H1 (cell line): ENCODE data around the gene SLFN12L. TPM values are rescaled to one million over a fixed set of nuclear protein-coding genes. Genes with fewer than 3 reads are reported as not detected.

Experiments
- CTCF ChIA-PET: fragments of 300-600 bp; sonication (Branson Sonifier 250); formaldehyde crosslinking; loops from one replicate; lab custom pipeline; 2021; ENCODE audit not compliant: partially characterized antibody; lab: Charles Lee
- POLR2A ChIA-PET: fragments of 300-600 bp; sonication (Branson Sonifier 250); formaldehyde crosslinking; loops from one replicate; lab custom pipeline; 2021; ENCODE audit warnings: inconsistent platforms; ENCODE audit not compliant: partially characterized antibody; lab: Charles Lee
- DNase-seq, 2 experiments: peaks; one replicate each; pipeline versions ENCODE4 v3.0.0 to v3.0.0-alpha.2; 2010 to 2022; ENCODE audit warnings: low spot score in 2 of 2, low read depth in 1 of 2, mixed read lengths in 1 of 2
- FAIRE-seq: peaks from 2 replicates; lab custom pipeline; 2011; peaks lifted over from hg19 to GRCh38; lab: Jason Lieb, UNC
- H2AFZ ChIP-seq: 2 replicates; pipeline ENCODE4 v1.8.1; 2012; ENCODE audit warnings: low read length, inconsistent platforms
- H2AK5ac ChIP-seq: 2 replicates; pipeline ENCODE4 v1.6.1; 2013; ENCODE audit warnings: low read depth, low read length
- H2BK120ac ChIP-seq: replicated peaks from 2 replicates; pipeline ENCODE3; 2013; ENCODE audit warnings: low read depth, low read length, inconsistent platforms
- H2BK12ac ChIP-seq: 2 replicates; pipeline ENCODE4 v1.6.1; 2013; ENCODE audit warnings: low read depth, low read length
- H2BK15ac ChIP-seq: 2 replicates; pipeline ENCODE4 v1.6.1; 2013; ENCODE audit warnings: low read length
- H2BK20ac ChIP-seq: 2 replicates; pipeline ENCODE4 v1.6.1; 2013; ENCODE audit warnings: low read length
- H2BK5ac ChIP-seq: 2 replicates; pipeline ENCODE4 v1.6.1; 2013; ENCODE audit warnings: low read depth, low read length
- H3K14ac ChIP-seq: 2 replicates; pipeline ENCODE4 v1.6.1; 2013; ENCODE audit warnings: inconsistent platforms; ENCODE audit not compliant: insufficient read length
- H3K18ac ChIP-seq: 2 replicates; pipeline ENCODE4 v1.6.1; 2013; ENCODE audit warnings: low read length; ENCODE audit errors: extremely low read depth
- H3K23ac ChIP-seq: 2 replicates; pipeline ENCODE4 v1.6.1; 2013; ENCODE audit warnings: inconsistent platforms; ENCODE audit not compliant: insufficient read length
- H3K23me2 ChIP-seq: 2 replicates; pipeline ENCODE4 v1.6.1; 2013; ENCODE audit warnings: low read depth, low read length
- H3K27ac ChIP-seq: 2 replicates; pipeline ENCODE4 v1.6.1; 2011; ENCODE audit warnings: low read depth, low read length, inconsistent platforms
- H3K27me3 ChIP-seq, 4 experiments: replicated peaks in 1 of 4; 1 replicate in 1 of 4; 2 replicates in 3 of 4; pipeline versions ENCODE4 v1.6.1 to v1.8.1; 2011 to 2013; ENCODE audit warnings: low read length in 3 of 4, mild to moderate bottlenecking in 3 of 4, inconsistent platforms in 2 of 4, mixed read lengths in 2 of 4, moderate library complexity in 1 of 4; ENCODE audit not compliant: control insufficient read depth in 3 of 4, insufficient read depth in 3 of 4; ENCODE audit errors: extremely low read depth in 1 of 4
- H3K36me3 ChIP-seq, 4 experiments: 2 replicates each; pipeline versions ENCODE4 v1.6.1 to v1.8.1; 2011 to 2013; ENCODE audit warnings: mild to moderate bottlenecking in 4 of 4, low read length in 3 of 4, moderate library complexity in 2 of 4, control low read depth in 1 of 4, inconsistent platforms in 1 of 4; ENCODE audit not compliant: insufficient read depth in 4 of 4, control insufficient read depth in 2 of 4
- H3K4ac ChIP-seq: replicated peaks from 2 replicates; pipeline ENCODE3; 2013; ENCODE audit warnings: low read length, low read depth, mixed read lengths, inconsistent platforms; ENCODE audit not compliant: insufficient read length
- H3K4me1 ChIP-seq, 4 experiments: replicated peaks in 1 of 4; 1 replicate in 1 of 4; 2 replicates in 3 of 4; pipeline versions ENCODE4 v1.6.1 to v1.8.1; 2011 to 2013; ENCODE audit warnings: low read length in 3 of 4, inconsistent platforms in 2 of 4, mixed read lengths in 1 of 4; ENCODE audit not compliant: insufficient read depth in 4 of 4, control insufficient read depth in 3 of 4
- H3K4me2 ChIP-seq, 2 experiments: 2 replicates each; pipeline versions ENCODE4 v1.6.1 to v1.8.1; 2011 to 2013; ENCODE audit warnings: low read depth in 2 of 2, low read length in 2 of 2, control low read depth in 1 of 2, inconsistent platforms in 1 of 2, mild to moderate bottlenecking in 1 of 2; ENCODE audit not compliant: insufficient read depth in 1 of 2
- H3K4me3 ChIP-seq, 4 experiments: fragments of 200-600, 300-600 bp in 1 of 4; sonication (generic), shearing (Covaris generic), sonication (Bioruptor Twin) in 1 of 4; 2 replicates each; pipeline versions ENCODE4 v1.5.1 to v1.8.1; 2011 to 2016; ENCODE audit warnings: low read length in 4 of 4, low read depth in 3 of 4, control low read depth in 2 of 4, inconsistent platforms in 2 of 4, mild to moderate bottlenecking in 2 of 4, mixed read lengths in 1 of 4, moderate library complexity in 1 of 4; ENCODE audit not compliant: insufficient read depth in 2 of 4; ENCODE audit errors: extremely low read depth in 1 of 4
- H3K56ac ChIP-seq: replicated peaks from 2 replicates; pipeline ENCODE3; 2013; ENCODE audit warnings: low read depth, mild to moderate bottlenecking, mixed read lengths, low read length, inconsistent platforms; ENCODE audit not compliant: insufficient read length
- H3K79me1 ChIP-seq: 2 replicates; pipeline ENCODE4 v1.6.1; 2013; ENCODE audit warnings: low read depth, low read length, control low read depth
- H3K79me2 ChIP-seq, 2 experiments: 2 replicates each; pipeline versions ENCODE4 v1.6.1 to v1.8.1; 2012 to 2013; ENCODE audit warnings: low read length in 2 of 2, mild to moderate bottlenecking in 2 of 2, inconsistent platforms in 1 of 2; ENCODE audit not compliant: insufficient read depth in 2 of 2, control insufficient read depth in 1 of 2
- H3K9ac ChIP-seq, 4 experiments: replicated peaks in 1 of 4; 1 replicate in 1 of 4; 2 replicates in 3 of 4; pipeline versions ENCODE4 v1.6.1 to v1.8.1; 2011 to 2013; ENCODE audit warnings: low read depth in 3 of 4, low read length in 3 of 4, control low read depth in 2 of 4, mild to moderate bottlenecking in 2 of 4, moderate library complexity in 2 of 4, inconsistent platforms in 1 of 4; ENCODE audit errors: extremely low read depth in 1 of 4
- H3K9me3 ChIP-seq, 2 experiments: 2 replicates each; pipeline versions ENCODE4 v1.6.1 to v1.8.1; 2012 to 2013; ENCODE audit warnings: mild to moderate bottlenecking in 2 of 2, moderate library complexity in 2 of 2, control low read depth in 1 of 2, inconsistent platforms in 1 of 2, low read depth in 1 of 2, low read length in 1 of 2, mixed read lengths in 1 of 2; ENCODE audit not compliant: insufficient read depth in 2 of 2
- H4K20me1 ChIP-seq, 2 experiments: replicated peaks in 1 of 2; 2 replicates each; pipeline versions ENCODE3 to v1.8.1; 2011 to 2013; ENCODE audit warnings: inconsistent platforms in 2 of 2, low read length in 2 of 2, mild to moderate bottlenecking in 1 of 2; ENCODE audit not compliant: insufficient read depth in 2 of 2, control insufficient read depth in 1 of 2
- H4K5ac ChIP-seq: 2 replicates; pipeline ENCODE4 v1.6.1; 2013; ENCODE audit warnings: low read length, low read depth, mixed read lengths, inconsistent platforms; ENCODE audit not compliant: insufficient read length
- H4K8ac ChIP-seq: 2 replicates; pipeline ENCODE4 v1.8.0; 2013; ENCODE audit warnings: mild to moderate bottlenecking, moderate library complexity, low read length, inconsistent platforms; ENCODE audit not compliant: insufficient read depth; ENCODE audit errors: extremely low read depth
- H4K91ac ChIP-seq: replicated peaks from 2 replicates; pipeline ENCODE3; 2013; ENCODE audit warnings: low read length, mixed read lengths, inconsistent platforms; ENCODE audit not compliant: insufficient read length
- EGR1 ChIP-seq: IDR thresholded peaks from 2 replicates; pipeline ENCODE4 v1.6.1; 2011; ENCODE audit warnings: low read depth, low read length, borderline replicate concordance
- EZH2 ChIP-seq: fragments of 200-600 bp; sonication (generic); IDR thresholded peaks from 2 replicates; pipeline ENCODE4 v1.7.1; 2012; ENCODE audit warnings: low read depth, mild to moderate bottlenecking, moderate library complexity, low read length, inconsistent platforms; ENCODE audit not compliant: severe bottlenecking
- RNF2 ChIP-seq: fragments of 200-900, 300-1000 bp; sonication (generic); IDR thresholded peaks from 2 replicates; pipeline ENCODE4 v1.7.1; 2016; ENCODE audit warnings: borderline replicate concordance, low read depth, mild to moderate bottlenecking, antibody characterized with exemption, low read length; ENCODE audit not compliant: poor library complexity, severe bottlenecking; ENCODE audit errors: missing control alignments
- SUZ12 ChIP-seq: fragments of 200-600 bp; sonication (generic); IDR thresholded peaks from 2 replicates; pipeline ENCODE4 v1.6.1; 2012; ENCODE audit warnings: mild to moderate bottlenecking, inconsistent platforms, low read length, moderate library complexity, mixed read lengths
- TAF1 ChIP-seq: IDR thresholded peaks from 2 replicates; pipeline ENCODE4 v1.6.1; 2011; ENCODE audit warnings: mild to moderate bottlenecking, low read depth, low read length
- WGBS, 2 experiments: shearing (Covaris generic) in 1 of 2; methylation state at CpG; one replicate each; pipeline versions ENCODE4 v1.1.6 to v1.1.7; 2013 to 2015; ENCODE audit warnings: low lambda C conversion rate in 2 of 2, mixed read lengths in 2 of 2, inconsistent platforms in 1 of 2, low coverage in 1 of 2, missing lambda C conversion rate in 1 of 2; ENCODE audit not compliant: insufficient replicate concordance in 2 of 2, insufficient coverage in 1 of 2, insufficient read length in 1 of 2; ENCODE audit errors: extremely low coverage in 1 of 2, missing lambda C conversion rate in 1 of 2; 5-methylcytosine and 5-hydroxymethylcytosine counted together
- polyA plus RNA-seq, 7 experiments: library from polyadenylated mRNA; depleted of rRNA in 3 of 7; stranded (reverse) in 5 of 7; unstranded in 2 of 7; fragments of >200 nt in 5 of 7; fragments of 200-250 nt in 2 of 7; gene quantifications; 1 replicate in 5 of 7; 2 replicates in 1 of 7; 4 replicates in 1 of 7; pipeline versions ENCODE4 v1.2.1 to v1.2.3, GENCODE V29; 2011 to 2013; ENCODE audit warnings: missing spikeins in 2 of 7, mixed read lengths in 2 of 7
- total RNA-seq: library from RNA; stranded (reverse); fragmentation: NEBNext Ultra II Directional; extraction: Animal tissue kit (Norgen Biotek cat#: 25700); gene quantifications from 2 replicates; pipeline ENCODE4 v1.2.1, GENCODE V29; 2021

SLFN12L gene
- total and polyA plus RNA-seq, 2 of the 8 experiments (the other 6 are each of a cell fraction or from before 2014, with no cell fraction given) = not detected

DNA sequence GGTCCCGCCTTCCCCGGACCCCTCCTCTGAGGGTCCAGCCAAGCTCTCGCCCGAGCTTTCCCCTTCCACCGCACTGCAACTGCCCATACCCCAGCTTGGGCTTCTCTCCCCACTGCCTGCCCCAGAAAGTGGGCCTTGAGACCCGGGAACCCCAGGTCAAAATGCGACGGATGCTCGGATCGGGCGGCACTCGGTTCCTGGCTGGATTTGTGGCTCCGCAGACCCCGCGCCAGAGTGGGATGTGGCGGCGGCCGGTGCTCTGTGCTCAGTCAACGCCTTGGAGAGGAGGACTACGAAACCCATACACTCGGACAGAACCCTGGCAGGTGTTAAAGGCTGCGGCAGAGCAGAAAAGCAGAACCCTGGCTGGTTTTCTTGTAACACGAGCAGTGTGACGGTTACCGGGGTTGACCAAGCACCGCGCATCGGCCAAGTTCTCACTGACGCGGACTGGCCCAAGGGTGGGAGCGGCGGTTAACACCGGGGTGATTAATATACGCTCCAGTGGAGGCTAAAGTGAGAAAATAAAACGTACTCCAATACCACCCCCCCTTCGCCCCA is 88.0 kb downstream of the SLFN12L start:
- Histone ChIP-seq H4K8ac (peak overlapping the region; percentile 84; the same call in 1 of the 2 replicates), H2BK120ac (no peak overlapping the region), H4K5ac (no peak overlapping the region), H3K23me2 (peaks cover 4% of the 10 kb centered on the region; the same call in 1 of the 2 replicates), H3K27me3 (peaks cover 7 to 63% (median 41%) of the 10 kb centered on the region in 4 experiments), H3K36me3 (peaks cover 0 to 4% (median 0%) of the 10 kb centered on the region in 4 experiments; a peak in 1 of 8 replicates), H3K14ac (no peak overlapping the region), H2BK15ac (no peak overlapping the region; the same call in 1 of the 2 replicates), H2AFZ (peak overlapping the region; percentile 1; the same call in 1 of the 2 replicates), H3K79me2 (no peaks in the 10 kb centered on the region), H2AK5ac (no peak overlapping the region), H2BK5ac (no peak overlapping the region), H3K79me1 (no peaks in the 10 kb centered on the region), H3K23ac (no peak overlapping the region), H3K4me3 (peak overlapping the region; percentile 7 to 64 (median 52); a peak in 7 of 8 replicates), H3K4me2 (peak overlapping the region; percentile 71 to 92), H4K91ac (no peak overlapping the region), H3K4ac (no peak overlapping the region), H2BK12ac (peak overlapping the region; percentile 55; the same call in 1 of the 2 replicates), H3K9me3 (no peaks in the 10 kb centered on the region), H3K18ac (no peak overlapping the region; the same call in 1 of the 2 replicates), H3K56ac (no peak overlapping the region), H3K27ac (no peak overlapping the region), H3K9ac (no peak overlapping the region; a peak in 2 of 7 replicates), H4K20me1 (peaks cover 0 to 5% of the 10 kb centered on the region in 2 experiments), H3K4me1 (peaks cover 0 to 4% (median 4%) of the 10 kb centered on the region in 4 experiments; a peak in 5 of 7 replicates), H2BK20ac (no peak overlapping the region)
- ChIA-PET POLR2A (interaction anchor here (0.6 to 1.4 kb wide), 3 partner anchors 39 to 103 kb away, joined by 3 to 4 read pairs (median 3); no protein-coding TSS in a partner anchor), CTCF (interaction anchor here (2.0 kb wide), 1 partner anchor 137 kb away, joined by 5 read pairs; no protein-coding TSS in a partner anchor)
- no peak for FAIRE-seq
- TF ChIP-seq RNF2 = peak; percentile 34
- TF ChIP-seq EZH2 = peak; percentile 92
- peak; percentile 95 for TF ChIP-seq SUZ12
- TF ChIP-seq EGR1 = no peak
- TF ChIP-seq TAF1 = 0 out of 2 replicates have a peak, but pooled peaks have one; percentile 16
- peak in 1 of 2 experiments; percentile 70 for DNase-seq
- 4% methylated on average over 32 of the region's 36 CpGs; no CpG with 5 or more reads in 1 of the 2 experiments for WGBS, 2 experiments
